ENCODE measurements around the gene SIGLEC1. TPM values are rescaled to one million over a fixed set of nuclear protein-coding genes. Genes with fewer than 3 reads are reported as not detected.

The SIGLEC1 gene
- total and polyA plus RNA-seq, 2 of the 8 experiments (the other 6 are each of a cell fraction or from before 2014, with no cell fraction given), result 0.02 TPM; not detected in 1

- H3K4me2 ChIP-seq (ENCODE audit: insufficient read depth in 1 of 2, low read depth in 2 of 2, low read length in 2 of 2), result no peak overlapping the region
- H3K79me1 ChIP-seq (ENCODE audit: low read depth, low read length), result peaks cover 10% of the 10 kb centered on the region
- FAIRE-seq, result no peak
- H3K27me3 ChIP-seq (replicated peaks in 1 of 4; ENCODE audit: control insufficient read depth in 3 of 4, extremely low read depth in 1 of 4, insufficient read depth in 3 of 4, low read length in 3 of 4), result no peaks in the 10 kb centered on the region
- H4K20me1 ChIP-seq (replicated peaks in 1 of 2; ENCODE audit: control insufficient read depth in 1 of 2, insufficient read depth in 2 of 2, low read length in 2 of 2), result peaks cover 6 to 17% of the 10 kb centered on the region in 2 experiments
- H3K23ac ChIP-seq (ENCODE audit: insufficient read length), result no peak overlapping the region
- H2BK15ac ChIP-seq (ENCODE audit: low read length), result no peak overlapping the region
- no peaks in the 10 kb centered on the region for H3K23me2 ChIP-seq (ENCODE audit: low read depth, low read length)
- CTCF ChIA-PET (ENCODE audit: partially characterized antibody), result interaction anchor here (0.9 to 18.6 kb wide), 6 partner anchors 4 to 83 kb away, joined by 3 to 277 read pairs (median 116); partner anchors contain the start of genes ADISSP and HSPA12B
- no peak overlapping the region for H2BK20ac ChIP-seq (ENCODE audit: low read length)
- H4K5ac ChIP-seq (ENCODE audit: insufficient read length, low read depth, low read length), result no peak overlapping the region
- H3K4ac ChIP-seq (replicated peaks; ENCODE audit: insufficient read length, low read depth, low read length), result no peak overlapping the region
- DNase-seq (ENCODE audit: low read depth in 1 of 2, low spot score in 2 of 2), result no peak
- H3K18ac ChIP-seq (ENCODE audit: extremely low read depth, low read length), result no peak overlapping the region
- no peak overlapping the region for H2AFZ ChIP-seq (ENCODE audit: low read length)
- no peak overlapping the region for H4K91ac ChIP-seq (replicated peaks; ENCODE audit: insufficient read length, low read length)
- no peak overlapping the region for H3K4me3 ChIP-seq (ENCODE audit: extremely low read depth in 1 of 4, insufficient read depth in 2 of 4, low read depth in 3 of 4, low read length in 4 of 4)
- H2BK5ac ChIP-seq (ENCODE audit: low read depth, low read length), result no peak overlapping the region
- H2BK12ac ChIP-seq (ENCODE audit: low read depth, low read length), result no peak overlapping the region
- no peaks in the 10 kb centered on the region for H3K4me1 ChIP-seq (replicated peaks in 1 of 4; ENCODE audit: control insufficient read depth in 3 of 4, insufficient read depth in 4 of 4, low read length in 3 of 4)
- H3K9me3 ChIP-seq (ENCODE audit: insufficient read depth in 2 of 2, low read depth in 1 of 2, low read length in 1 of 2), result no peaks in the 10 kb centered on the region
- no peak overlapping the region for H3K27ac ChIP-seq (ENCODE audit: low read depth, low read length)
- no peak overlapping the region; a peak in 1 of 7 replicates for H3K9ac ChIP-seq (replicated peaks in 1 of 4; ENCODE audit: extremely low read depth in 1 of 4, low read depth in 3 of 4, low read length in 3 of 4)
- no peak overlapping the region for H2BK120ac ChIP-seq (replicated peaks; ENCODE audit: low read depth, low read length)
- H4K8ac ChIP-seq (ENCODE audit: extremely low read depth, insufficient read depth, low read length), result no peak overlapping the region
- POLR2A ChIA-PET (ENCODE audit: partially characterized antibody), result interaction anchor here (0.7 to 3.4 kb wide), 5 partner anchors 9 to 127 kb away, joined by 3 to 13 read pairs (median 5); partner anchors contain the start of gene ADISSP
- 90% methylated on average over 11 of the region's 11 CpGs; no CpG with 5 or more reads in 1 of the 2 experiments for WGBS, 2 experiments (ENCODE audit: extremely low coverage in 1 of 2, insufficient coverage in 1 of 2, insufficient read length in 1 of 2, insufficient replicate concordance in 2 of 2, low coverage in 1 of 2, low lambda C conversion rate in 2 of 2, missing lambda C conversion rate in 1 of 2)
- H3K79me2 ChIP-seq (ENCODE audit: control insufficient read depth in 1 of 2, insufficient read depth in 2 of 2, low read length in 2 of 2), result peaks cover 0 to 5% of the 10 kb centered on the region in 2 experiments; a peak in 1 of 4 replicates
- H3K56ac ChIP-seq (replicated peaks; ENCODE audit: insufficient read length, low read depth, low read length), result no peak overlapping the region
- peaks cover 0 to 15% (median 2%) of the 10 kb centered on the region in 4 experiments; a peak in 5 of 8 replicates for H3K36me3 ChIP-seq (ENCODE audit: control insufficient read depth in 2 of 4, insufficient read depth in 4 of 4, low read length in 3 of 4)
- H2AK5ac ChIP-seq (ENCODE audit: low read depth, low read length), result no peak overlapping the region
- no peak overlapping the region for H3K14ac ChIP-seq (ENCODE audit: insufficient read length)
- no peak for TF ChIP-seq JUND (IDR thresholded peaks at IDR 0.05; ENCODE audit: low read length)
- no peak for TF ChIP-seq GTF2F1 (IDR thresholded peaks at IDR 0.05; ENCODE audit: borderline replicate concordance, low read depth, low read length)
- no peak for TF ChIP-seq RBBP5 (IDR thresholded peaks at IDR 0.05; ENCODE audit: borderline replicate concordance, low read depth, low read length)
- TF ChIP-seq CHD1 (IDR thresholded peaks at IDR 0.05; ENCODE audit: low read depth, low read length), result no peak
- TF ChIP-seq CBX5 (IDR thresholded peaks at IDR 0.05; ENCODE audit: low read depth, low read length), result no peak
- TF ChIP-seq KDM4A (IDR thresholded peaks at IDR 0.05; ENCODE audit: low read depth, low read length, severe bottlenecking), result no peak
- no peak for TF ChIP-seq GABPA (IDR thresholded peaks at IDR 0.05; ENCODE audit: borderline replicate concordance, insufficient read depth, low read length)
Observed at GRCh38 chr20:3759316-3759823, 47.0 kb upstream of the SIGLEC1 start.

Data from H1 (cell line).